ENCODE results near the gene QSER1. TPM values are rescaled to one million over a fixed set of nuclear protein-coding genes. Genes with fewer than 3 reads are reported as not detected.

The QSER1 gene
- total and polyA plus RNA-seq, 10 of the 15 experiments (the other 5 are each of a cell fraction or from before 2014, with no cell fraction given): 2.1 to 15.0 (median 9.4) TPM

GRCh38 chr11:32885556-32885955 lies 7.1 kb upstream of the QSER1 start:
- BruUV-seq (replicated peaks): no TSS peak
- intact Hi-C loops (cut with micrococcal nuclease; ENCODE audit: unreplicated experiment) (loop anchor here (5.0 kb wide), 1 partner anchor 177 kb away; no protein-coding TSS in a partner anchor), in situ Hi-C loops (cut with MboI) (no loop called here)
- Histone ChIP-seq H4K20me1 (ENCODE audit: control insufficient read depth, insufficient read depth) (no peaks in the 10 kb centered on the region), H3K27ac (ENCODE audit: control insufficient read depth, insufficient read depth) (no peak overlapping the region), H2AFZ (ENCODE audit: control insufficient read depth, low read depth, low read length) (no peak overlapping the region), H3K36me3 (ENCODE audit: control insufficient read depth in 2 of 2, insufficient read depth in 2 of 2, low read length in 1 of 2) (no peaks in the 10 kb centered on the region), H3K4me2 (ENCODE audit: control insufficient read depth, insufficient read depth) (no peak overlapping the region), H3K9ac (ENCODE audit: control insufficient read depth, insufficient read depth, low read length) (no peak overlapping the region), H3K27me3 (replicated peaks in 1 of 2; ENCODE audit: control insufficient read depth in 2 of 2, insufficient read depth in 2 of 2, low read length in 1 of 2) (no peaks in the 10 kb centered on the region), H3K4me3 (no peak overlapping the region), H3K9me3 (replicated peaks; ENCODE audit: control insufficient read depth, insufficient read depth, low read length) (no peaks in the 10 kb centered on the region), H3K79me2 (ENCODE audit: control insufficient read depth, insufficient read depth, low read length) (no peaks in the 10 kb centered on the region), H3K4me1 (ENCODE audit: control insufficient read depth, insufficient read depth, low read length) (no peaks in the 10 kb centered on the region)
- FAIRE-seq: no peak
- ChIA-PET RAD21 (ENCODE audit: unreplicated experiment) (interaction anchor here (0.8 to 1.7 kb wide), 3 partner anchors 9 to 76 kb away, joined by 3 to 11 read pairs (median 4); no protein-coding TSS in a partner anchor), POLR2A (interaction anchor here (0.9 kb wide), 1 partner anchor 10 kb away, joined by 3 read pairs; no protein-coding TSS in a partner anchor), SMC1A (ENCODE audit: uncharacterized antibody, unreplicated experiment) (interaction anchor here (0.6 to 4.9 kb wide), 7 partner anchors 9 to 179 kb away, joined by 3 to 21 read pairs (median 3); no protein-coding TSS in a partner anchor), CTCF (interaction anchor here (1.0 to 4.6 kb wide), 8 partner anchors 10 to 180 kb away, joined by 3 to 34 read pairs (median 4); no protein-coding TSS in a partner anchor)
- ATAC-seq: no peak
- 82% methylated on average over 9 of the region's 9 CpGs for WGBS (ENCODE audit: insufficient coverage, insufficient replicate concordance, low lambda C conversion rate, missing lambda C conversion rate)
- no peak for DNase-seq (ENCODE audit: low read depth, low spot score)
- no peak for TF ChIP-seq ELK1 (IDR thresholded peaks at IDR 0.05; ENCODE audit: low read depth, low read length)
- TF ChIP-seq NFYA (IDR thresholded peaks at IDR 0.05; ENCODE audit: borderline replicate concordance, low read depth, low read length): no peak
- TF ChIP-seq RAD21 (IDR thresholded peaks at IDR 0.05; ENCODE audit: insufficient read depth, low read depth, low read length): no peak
- TF ChIP-seq KDM1A (IDR thresholded peaks at IDR 0.05; ENCODE audit: borderline replicate concordance): no peak
- TF ChIP-seq MTA2 (IDR thresholded peaks at IDR 0.05; ENCODE audit: low read depth): no peak
- TF ChIP-seq GATAD2B (conservative IDR thresholded peaks at IDR 0.05; ENCODE audit: low read depth): no peak

Data from GM12878 (cell line).